GM21529 (cell line): Measurements from ENCODE around the gene TSPAN14.

ENCODE experiments used
- ATAC-seq: cut with Tn5 transposase; IDR thresholded peaks from one replicate; pipeline ENCODE4 v1.9.1; 2021; ENCODE audit not compliant: unreplicated experiment

Gene TSPAN14

GRCh38 chr10:80421707-80422536, 32.2 kb upstream of the TSPAN14 start:
- peak; percentile 95 for ATAC-seq

DNA sequence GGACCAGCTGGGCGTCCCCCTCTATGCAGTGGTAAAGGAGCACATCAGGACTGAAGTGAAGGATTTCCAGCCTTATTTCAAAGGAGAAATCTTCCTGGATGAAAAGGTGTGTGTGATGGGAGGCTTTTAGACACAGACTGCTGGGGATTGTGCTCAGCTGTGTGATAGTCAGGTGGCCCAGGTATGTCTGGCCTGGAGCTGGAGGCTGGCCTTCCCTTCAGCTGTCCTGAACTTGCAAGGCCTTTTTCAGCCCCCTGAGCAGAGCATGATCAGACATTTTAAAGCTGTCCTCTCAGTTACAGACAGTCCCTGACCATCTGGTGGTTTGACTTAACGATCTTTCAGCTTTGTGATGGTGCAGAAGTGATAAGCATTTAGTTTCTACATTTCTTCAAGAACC, 28.2 kb upstream of the TSPAN14 start:
- no peak for ATAC-seq

GRCh38 chr10:80427541-80427940, 26.6 kb upstream of the TSPAN14 start:
- no peak for ATAC-seq

DNA sequence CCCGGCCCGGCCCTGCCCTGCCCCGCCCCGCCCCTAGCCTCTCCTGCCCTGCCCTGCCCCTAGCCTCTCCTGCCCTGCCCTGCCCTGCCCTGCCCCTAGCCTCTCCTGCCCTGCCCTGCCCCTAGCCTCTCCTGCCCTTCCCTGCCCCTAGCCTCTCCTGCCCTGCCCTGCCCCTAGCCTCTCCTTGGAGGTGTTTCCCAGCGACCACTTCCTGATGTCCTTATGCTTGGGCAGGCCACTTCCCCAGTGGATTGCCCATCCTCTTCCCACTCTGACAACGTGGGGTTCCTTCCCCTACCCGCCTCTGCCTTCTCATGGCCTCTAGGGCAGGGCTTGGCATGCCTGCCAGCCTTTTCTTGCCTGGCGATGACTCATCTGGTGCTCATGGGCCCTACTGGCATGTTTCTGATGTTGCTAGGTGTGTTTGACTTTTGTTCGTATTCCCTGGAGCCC, 24.6 kb upstream of the TSPAN14 start:
- ATAC-seq = no peak

DNA sequence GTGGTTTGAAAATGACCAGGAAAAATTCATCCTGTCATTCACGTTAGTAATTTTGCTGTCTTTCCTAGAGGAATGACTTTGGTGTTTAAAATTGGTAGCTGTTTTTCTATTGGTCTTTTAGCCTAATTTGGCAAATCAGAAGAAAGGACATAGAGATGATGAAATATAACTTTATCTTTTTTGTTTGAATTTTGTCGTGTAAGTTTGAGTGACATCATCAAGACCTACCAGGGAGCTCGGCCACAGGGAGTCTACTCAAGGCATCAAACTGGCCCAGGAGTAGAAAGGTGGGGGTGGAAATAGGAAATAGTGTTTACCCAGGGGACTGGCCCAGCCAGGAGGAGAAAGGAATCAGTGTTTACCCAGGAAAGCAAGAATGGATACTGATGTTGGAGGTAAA, 21.0 kb upstream of the TSPAN14 start:
- ATAC-seq = no peak

GRCh38 chr10:80436446-80437098, 17.5 kb upstream of the TSPAN14 start:
- no peak for ATAC-seq

DNA sequence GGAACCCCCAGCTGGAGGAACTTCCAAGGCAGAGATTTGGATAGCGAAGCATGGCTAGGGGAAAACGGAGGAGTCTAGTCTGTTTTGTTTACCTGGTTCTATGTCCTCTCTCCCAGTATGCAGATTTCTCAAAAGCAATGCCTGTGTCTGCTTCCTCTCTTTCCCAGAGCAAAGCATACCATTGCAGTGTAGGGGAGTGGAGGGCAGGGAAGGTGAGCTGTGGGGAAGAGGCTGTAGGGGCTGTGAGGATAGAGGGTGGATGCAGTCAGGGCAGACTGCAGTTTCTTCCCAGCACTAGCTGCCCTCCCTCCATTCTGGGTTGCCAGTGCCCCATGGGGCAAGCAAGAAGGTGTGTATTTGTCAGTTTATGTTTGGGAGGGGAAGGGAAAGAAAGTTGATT, 16.9 kb upstream of the TSPAN14 start:
- no peak for ATAC-seq

DNA sequence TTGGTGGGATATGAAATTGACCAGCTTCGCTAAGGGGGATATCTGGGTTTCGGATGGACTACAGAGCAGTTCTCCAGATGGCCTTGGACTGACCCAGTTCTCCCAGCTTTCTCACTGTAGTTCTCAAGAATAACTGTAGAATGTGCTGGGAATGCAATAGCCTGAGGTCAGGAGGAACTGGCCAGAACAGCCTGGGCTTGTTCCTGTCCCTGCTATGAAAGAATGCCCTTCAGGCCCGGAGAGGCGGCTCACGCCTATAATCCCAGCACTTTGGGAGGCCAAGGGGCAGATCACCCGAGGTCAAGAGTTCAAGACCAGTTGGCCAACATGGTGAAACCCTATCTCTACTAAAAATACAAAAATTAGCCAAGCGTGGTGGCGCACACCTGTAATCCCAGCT, 12.3 kb upstream of the TSPAN14 start:
- ATAC-seq = no peak

DNA sequence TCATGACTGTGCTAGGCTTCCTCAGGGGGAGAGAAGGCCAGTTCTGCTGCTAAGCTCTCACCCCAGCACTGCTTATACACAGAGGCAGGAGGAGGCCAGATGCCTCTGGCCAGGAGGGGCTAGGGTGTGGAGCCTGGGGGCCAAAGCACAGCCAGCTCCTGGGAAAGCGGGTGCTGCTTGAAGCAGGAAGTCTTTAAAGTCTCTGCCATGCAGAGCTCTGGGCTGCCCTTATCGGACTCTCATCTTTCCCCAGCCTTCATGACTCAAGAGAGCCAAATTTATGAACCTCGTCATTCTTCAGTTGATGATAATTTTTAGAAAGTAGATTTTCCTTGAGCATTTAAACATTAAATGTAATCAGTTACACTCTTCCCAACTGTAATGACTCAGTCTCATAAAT, 11.2 kb upstream of the TSPAN14 start:
- ATAC-seq = no peak

GRCh38 chr10:80443531-80443974, 10.6 kb upstream of the TSPAN14 start:
- peak; percentile 61 for ATAC-seq

GRCh38 chr10:80444124-80444523, 10.0 kb upstream of the TSPAN14 start:
- ATAC-seq = no peak

GRCh38 chr10:80444646-80445319, 9.3 kb upstream of the TSPAN14 start:
- ATAC-seq = peak; percentile 80

- ATAC-seq = no peak
Measured at GRCh38 chr10:80447436-80448190, 6.5 kb upstream of the TSPAN14 start.

GRCh38 chr10:80448209-80448942, 5.7 kb upstream of the TSPAN14 start:
- ATAC-seq = no peak

DNA sequence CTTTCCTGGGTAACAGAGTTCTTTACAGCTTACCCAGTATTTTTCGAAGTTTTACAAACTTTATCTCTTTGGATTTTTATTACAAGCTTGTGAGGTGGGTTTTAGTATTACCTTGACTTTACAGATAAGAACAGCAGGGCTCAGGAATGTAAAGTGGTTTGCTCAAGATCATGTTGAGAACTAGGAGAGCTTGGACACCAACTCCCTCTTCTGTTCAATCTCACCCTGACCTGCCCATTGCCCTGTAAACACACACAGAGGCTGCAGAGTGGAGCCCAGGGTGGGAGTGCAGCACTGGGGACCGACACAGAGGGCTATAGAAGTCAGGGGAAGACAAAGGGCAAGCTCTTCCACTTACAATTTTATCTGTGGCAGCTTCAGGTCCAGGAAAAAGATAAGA, 4.6 kb upstream of the TSPAN14 start:
- ATAC-seq = no peak

DNA sequence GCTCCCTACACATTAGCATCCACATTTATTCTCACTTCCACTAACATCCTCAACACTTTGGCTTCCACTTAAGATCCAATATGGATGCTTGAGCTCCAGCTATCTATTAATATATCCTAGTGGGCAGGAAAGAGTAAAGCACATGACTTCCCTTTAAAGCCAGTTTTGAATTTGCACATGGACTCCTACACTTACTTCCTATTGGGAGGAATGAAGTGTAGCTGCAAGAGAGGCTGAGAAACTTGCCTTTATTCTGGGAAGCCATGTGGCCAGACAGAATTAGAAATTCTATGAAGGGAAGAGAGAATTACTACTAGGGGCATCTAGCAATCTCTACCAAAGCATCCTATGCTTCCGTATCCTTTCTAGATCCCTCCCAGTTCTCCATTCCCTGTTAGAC, 3.0 kb upstream of the TSPAN14 start:
- no peak for ATAC-seq

GRCh38 chr10:80452069-80452468, 2.0 kb upstream of the TSPAN14 start:
- no peak for ATAC-seq

- no peak for ATAC-seq
Measured at GRCh38 chr10:80452640-80453039, 1.5 kb upstream of the TSPAN14 start.

GRCh38 chr10:80453056-80453841, 861 bp upstream of the TSPAN14 start:
- no peak for ATAC-seq
